Endothelial cell of umbilical vein (primary cell): ENCODE measurements around the gene CYP4V2. TPM values are rescaled to one million over a fixed set of nuclear protein-coding genes. Genes with fewer than 3 reads are reported as not detected.

Experiments used
- BruUV-seq: library from RNA; stranded (reverse); fragments of 400-500 nt; replicated peaks from 2 replicates; lab custom pipeline; 2021; lab: Mats Ljungman, UMichigan
- CTCF ChIA-PET: fragments of 300-600, 350-600 bp; sonication (Branson Sonifier 250); formaldehyde crosslinking; loops from one replicate; lab custom pipeline; 2021; ENCODE audit warnings: antibody characterized with exemption, inconsistent platforms; lab: Charles Lee
- POLR2A ChIA-PET: fragments of 300-600, 350-600 bp; sonication (Branson Sonifier 250); formaldehyde crosslinking; loops from one replicate; lab custom pipeline; 2021; ENCODE audit warnings: antibody characterized with exemption, inconsistent platforms; lab: Charles Lee
- DNase-seq: peaks from one replicate; pipeline ENCODE4 v3.0.0-alpha.2; 2011; ENCODE audit warnings: low read depth, low spot score
- FAIRE-seq: peaks from 2 replicates; lab custom pipeline; 2011; peaks lifted over from hg19 to GRCh38; lab: Jason Lieb, UNC
- H2AFZ ChIP-seq: 2 replicates; pipeline ENCODE4 v1.6.0; 2012; ENCODE audit warnings: low read depth, low read length, control low read depth, inconsistent platforms
- H3K27ac ChIP-seq: 2 replicates; pipeline ENCODE4 v1.5.1; 2011; ENCODE audit warnings: low read depth, mild to moderate bottlenecking, control low read depth, low read length, moderate library complexity; ENCODE audit not compliant: insufficient read depth
- H3K27me3 ChIP-seq, 2 experiments: 2 replicates each; pipeline versions ENCODE4 v1.6.0 to v1.6.1; 2011; ENCODE audit warnings: low read length in 2 of 2, mixed read lengths in 1 of 2; ENCODE audit not compliant: control insufficient read depth in 2 of 2, insufficient read depth in 2 of 2
- H3K36me3 ChIP-seq, 2 experiments: 2 replicates in 1 of 2; 3 replicates in 1 of 2; pipeline ENCODE4 v1.5.1; 2011; ENCODE audit warnings: low read length in 2 of 2, mild to moderate bottlenecking in 1 of 2, moderate library complexity in 1 of 2; ENCODE audit not compliant: control insufficient read depth in 2 of 2, insufficient read depth in 2 of 2; ENCODE audit errors: extremely low read depth in 1 of 2
- H3K4me1 ChIP-seq: 3 replicates; pipeline ENCODE4 v1.5.1; 2011; ENCODE audit warnings: mild to moderate bottlenecking, low read length; ENCODE audit not compliant: control insufficient read depth, insufficient read depth; ENCODE audit errors: extremely low read depth
- H3K4me2 ChIP-seq: 2 replicates; pipeline ENCODE4 v1.6.1; 2011; ENCODE audit warnings: low read length, control low read depth, mixed read lengths; ENCODE audit not compliant: insufficient read depth
- H3K4me3 ChIP-seq, 3 experiments: fragments of 200-600 bp in 1 of 3; sonication (generic), shearing (Covaris generic) in 1 of 3; replicated peaks in 1 of 3; 2 replicates each; pipeline ENCODE4 v1.5.1; 2011 to 2016; ENCODE audit warnings: control low read depth in 3 of 3, low read length in 3 of 3, mild to moderate bottlenecking in 2 of 3, inconsistent platforms in 1 of 3, low read depth in 1 of 3, moderate library complexity in 1 of 3; ENCODE audit not compliant: insufficient read depth in 1 of 3
- H3K79me2 ChIP-seq: 2 replicates; pipeline ENCODE4 v1.6.0; 2012; ENCODE audit warnings: low read length, inconsistent platforms; ENCODE audit not compliant: control insufficient read depth, insufficient read depth
- H3K9ac ChIP-seq: replicated peaks from 2 replicates; pipeline ENCODE3; 2011; ENCODE audit warnings: low read length, control low read depth; ENCODE audit not compliant: insufficient read depth; ENCODE audit errors: extremely low read depth
- H3K9me1 ChIP-seq: replicated peaks from 3 replicates; pipeline ENCODE4 v1.6.0; 2011; ENCODE audit warnings: mild to moderate bottlenecking, low read length; ENCODE audit not compliant: control insufficient read depth, insufficient read depth; ENCODE audit errors: extremely low read depth
- H3K9me3 ChIP-seq: replicated peaks from 2 replicates; pipeline ENCODE4 v1.5.1; 2012; ENCODE audit warnings: low read length, inconsistent platforms; ENCODE audit not compliant: control insufficient read depth, insufficient read depth
- H4K20me1 ChIP-seq: replicated peaks from 2 replicates; pipeline ENCODE3; 2011; ENCODE audit warnings: mild to moderate bottlenecking, low read length; ENCODE audit not compliant: control insufficient read depth, insufficient read depth; ENCODE audit errors: extremely low read depth
- CTCF ChIP-seq, 2 donors: IDR thresholded peaks; 1 replicate in 1 of 2; 2 replicates in 1 of 2; pipeline ENCODE4 v1.5.1; 2011; ENCODE audit warnings: low read length in 2 of 2, mild to moderate bottlenecking in 2 of 2, moderate library complexity in 2 of 2, control low read depth in 1 of 2, inconsistent platforms in 1 of 2, low read depth in 1 of 2; ENCODE audit not compliant: insufficient read depth in 1 of 2; ENCODE audit errors: extremely low read depth in 1 of 2
- EZH2 ChIP-seq: IDR thresholded peaks from 2 replicates; pipeline ENCODE4 v1.6.1; 2012; ENCODE audit warnings: borderline replicate concordance, low read depth, mild to moderate bottlenecking, moderate library complexity, low read length, inconsistent platforms; ENCODE audit not compliant: severe bottlenecking
- FOS ChIP-seq: IDR thresholded peaks from 2 replicates; pipeline ENCODE4 v1.6.1; 2011; ENCODE audit warnings: mild to moderate bottlenecking, low read length, moderate library complexity, borderline replicate concordance; ENCODE audit not compliant: insufficient read depth
- GATA2 ChIP-seq: IDR thresholded peaks from 2 replicates; pipeline ENCODE4 v1.7.0; 2011; ENCODE audit warnings: low read depth, mild to moderate bottlenecking, moderate library complexity, mixed read lengths, low read length; ENCODE audit not compliant: insufficient read length, insufficient read depth
- JUN ChIP-seq: IDR thresholded peaks from 2 replicates; pipeline ENCODE4 v1.6.1; 2011; ENCODE audit warnings: borderline replicate concordance, low read depth; ENCODE audit not compliant: insufficient read length, insufficient read depth
- MAX ChIP-seq: IDR thresholded peaks from 2 replicates; pipeline ENCODE4 v1.6.1; 2011; ENCODE audit not compliant: insufficient read depth, insufficient read length
- MYC ChIP-seq: IDR thresholded peaks from one replicate; pipeline ENCODE4 v1.6.1; 2011; ENCODE audit warnings: mild to moderate bottlenecking, low read depth, low read length
- POLR2A ChIP-seq: IDR thresholded peaks from 2 replicates; pipeline ENCODE4 v1.6.1; 2012; ENCODE audit warnings: low read depth, mild to moderate bottlenecking, control low read depth, low read length
- POLR2AphosphoS5 ChIP-seq: IDR thresholded peaks from 2 replicates; pipeline ENCODE4 v1.6.1; 2012; ENCODE audit warnings: low read depth, mild to moderate bottlenecking, control low read depth, low read length, moderate library complexity; ENCODE audit not compliant: insufficient read depth
- dilution Hi-C: fragments of 300-500 bp; cut with MboI; formaldehyde crosslinking; loops from one replicate; pipeline ENCODE4 v1.15.0; 2019; ENCODE audit warnings: low sequenced_read_pairs; ENCODE audit not compliant: extremely low pct_ligation_motif_present
- intact Hi-C: fragments of 100-400 bp; cut with micrococcal nuclease; formaldehyde crosslinking; loops from one replicate; pipeline ENCODE4 v1.10.0; 2022
- polyA plus RNA-seq, 4 experiments: library from polyadenylated mRNA; depleted of rRNA in 3 of 4; stranded (reverse) in 3 of 4; unstranded in 1 of 4; fragments of >200 nt; gene quantifications; 2 replicates each; pipeline versions ENCODE4 v1.2.1 to v1.2.3, GENCODE V29; 2011 to 2012; ENCODE audit warnings: missing spikeins in 1 of 4
- total RNA-seq: library from RNA; stranded (reverse); gene quantifications from 2 replicates; pipeline ENCODE4 v1.2.3, GENCODE V29; 2021

Gene CYP4V2
- total and polyA plus RNA-seq, 2 donors (not counting 3 experiments of a cell fraction or from before 2014, with no cell fraction given), result 0.28 to 1.7 TPM

DNA sequence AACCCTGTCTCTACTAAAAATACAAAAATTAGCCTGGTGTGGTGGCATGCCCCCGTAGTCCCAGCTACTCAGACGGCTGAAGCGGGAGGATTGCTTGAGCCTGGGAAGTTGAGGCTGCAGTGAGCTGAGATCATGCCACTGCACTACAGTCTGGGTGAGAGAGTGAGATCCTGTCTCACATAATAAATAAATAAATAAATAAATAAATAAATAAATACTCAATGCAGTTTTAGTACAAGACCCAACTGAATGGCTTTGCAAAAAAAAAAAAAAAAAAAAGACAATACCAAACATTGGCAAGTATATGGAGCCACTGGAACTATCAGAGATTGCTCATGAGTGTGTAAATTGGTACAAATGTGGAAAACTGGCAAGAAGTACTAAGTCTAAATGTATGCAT is 3.3 kb upstream of the CYP4V2 start:
- POLR2A ChIA-PET, result no interaction called here

More for the DNA sequence above, 3.3 kb upstream of the CYP4V2 start:
- no peak overlapping the region for H3K9ac ChIP-seq
- H2AFZ ChIP-seq, result no peak overlapping the region
- no peak for DNase-seq
- CTCF ChIA-PET, result no interaction called here
- H3K27me3 ChIP-seq, result peaks cover 4 to 6% of the 10 kb centered on the region in 2 experiments
- no peak overlapping the region for H3K27ac ChIP-seq
- H3K79me2 ChIP-seq, result no peaks in the 10 kb centered on the region
- dilution Hi-C loops, result no loop called here
- peaks cover 8% of the 10 kb centered on the region for H3K4me1 ChIP-seq
- no peaks in the 10 kb centered on the region for H4K20me1 ChIP-seq
- TF ChIP-seq CTCF (IDR thresholded peaks at IDR 0.05; ENCODE audit: extremely low read depth in 1 of 2, insufficient read depth in 1 of 2, low read depth in 1 of 2, low read length in 2 of 2), result no peak
- no peak for TF ChIP-seq EZH2
- TF ChIP-seq MYC, result no peak
- TF ChIP-seq JUN, result no peak
- no peak for TF ChIP-seq POLR2AphosphoS5
- no peak for TF ChIP-seq GATA2
- TF ChIP-seq FOS, result no peak
- no peak for TF ChIP-seq MAX
- TF ChIP-seq POLR2A, result no peak
- no peaks in the 10 kb centered on the region for H3K9me3 ChIP-seq
- intact Hi-C loops, result no loop called here
- no peak overlapping the region for H3K4me2 ChIP-seq
- FAIRE-seq, result no peak
- no peaks in the 10 kb centered on the region for H3K36me3 ChIP-seq
- no TSS peak for BruUV-seq
- no peak overlapping the region for H3K4me3 ChIP-seq
- no peaks in the 10 kb centered on the region for H3K9me1 ChIP-seq
